ENCODE data around the gene TCOF1.

TCOF1 gene

DNA sequence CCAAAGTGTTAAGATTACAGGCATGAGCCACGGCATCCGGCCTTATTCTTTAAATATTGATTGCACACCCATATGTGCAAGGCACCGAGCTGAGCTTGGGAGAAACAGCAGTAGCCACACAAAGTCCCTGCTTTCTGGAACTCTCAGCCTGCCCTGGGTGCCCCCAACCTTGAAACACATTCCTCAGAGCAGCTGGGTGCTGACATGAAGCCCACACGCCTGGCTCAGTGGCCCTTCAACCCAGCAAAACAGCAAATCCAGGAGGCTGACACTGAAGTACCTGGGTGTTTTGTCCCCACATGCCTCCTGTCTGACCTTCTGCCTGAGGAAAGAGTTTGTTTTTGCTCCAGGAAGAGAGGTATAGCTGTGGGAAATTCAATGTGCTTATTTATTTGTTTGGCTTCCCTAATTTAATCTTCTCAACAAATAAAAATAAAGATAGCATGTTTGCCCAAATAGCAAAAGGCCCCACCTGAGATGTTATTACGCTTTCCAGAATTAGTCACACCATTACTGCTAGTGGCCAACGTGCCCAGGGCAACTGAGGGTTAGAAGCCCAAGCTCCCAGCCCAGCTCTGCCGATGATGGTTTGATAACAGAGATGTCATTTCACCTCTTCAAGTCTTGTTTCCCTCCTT lies 13.4 kb upstream of the TCOF1 start:
- Histone ChIP-seq H4K20me1 (ENCODE audit: insufficient read depth, low read length) (no peaks in the 10 kb centered on the region), H3K79me2 (ENCODE audit: insufficient read depth, low read length) (no peaks in the 10 kb centered on the region), H3K4me1 (ENCODE audit: insufficient read depth, low read length) (no peaks in the 10 kb centered on the region), H3K4me2 (ENCODE audit: insufficient read depth, low read length) (no peak overlapping the region), H2AFZ (ENCODE audit: low read depth, low read length) (no peak overlapping the region), H3K4me3 (ENCODE audit: low read depth in 1 of 2, low read length in 2 of 2) (no peak overlapping the region), H3K9me3 (ENCODE audit: insufficient read depth, low read length, severe bottlenecking) (no peaks in the 10 kb centered on the region), H3K27me3 (ENCODE audit: insufficient read depth, low read length, poor library complexity) (peaks cover 18% of the 10 kb centered on the region), H3K27ac (ENCODE audit: low read length) (no peak overlapping the region), H3K9ac (ENCODE audit: low read depth, low read length) (no peak overlapping the region), H3K36me3 (ENCODE audit: insufficient read depth, low read length) (no peaks in the 10 kb centered on the region)
- no peak for ATAC-seq (ENCODE audit: insufficient read depth, low read depth)
- DNase-seq: no peak
- TF ChIP-seq EZH2 (IDR thresholded peaks at IDR 0.05; ENCODE audit: borderline replicate concordance, low read depth, low read length, severe bottlenecking): no peak
- TF ChIP-seq CTCF (IDR thresholded peaks at IDR 0.05; ENCODE audit: borderline replicate concordance, extremely low read depth, low read length, poor library complexity, severe bottlenecking): no peak

- Histone ChIP-seq H3K79me2 (ENCODE audit: insufficient read depth, low read length) (no peaks in the 10 kb centered on the region), H3K4me1 (ENCODE audit: insufficient read depth, low read length) (no peaks in the 10 kb centered on the region), H4K20me1 (ENCODE audit: insufficient read depth, low read length) (no peaks in the 10 kb centered on the region), H2AFZ (ENCODE audit: low read depth, low read length) (no peak overlapping the region), H3K27me3 (ENCODE audit: insufficient read depth, low read length, poor library complexity) (peaks cover 18% of the 10 kb centered on the region), H3K36me3 (ENCODE audit: insufficient read depth, low read length) (no peaks in the 10 kb centered on the region), H3K4me3 (ENCODE audit: low read depth in 1 of 2, low read length in 2 of 2) (no peak overlapping the region), H3K9ac (ENCODE audit: low read depth, low read length) (no peak overlapping the region), H3K9me3 (ENCODE audit: insufficient read depth, low read length, severe bottlenecking) (no peaks in the 10 kb centered on the region), H3K27ac (ENCODE audit: low read length) (no peak overlapping the region), H3K4me2 (ENCODE audit: insufficient read depth, low read length) (no peak overlapping the region)
- no peak for DNase-seq
- no peak for ATAC-seq (ENCODE audit: insufficient read depth, low read depth)
- TF ChIP-seq CTCF (IDR thresholded peaks at IDR 0.05; ENCODE audit: borderline replicate concordance, extremely low read depth, low read length, poor library complexity, severe bottlenecking) (no peak), EZH2 (IDR thresholded peaks at IDR 0.05; ENCODE audit: borderline replicate concordance, low read depth, low read length, severe bottlenecking) (no peak)
Observed at GRCh38 chr5:150345716-150346115, 11.8 kb upstream of the TCOF1 start.

GRCh38 chr5:150346592-150346991 lies 10.9 kb upstream of the TCOF1 start:
- no peaks in the 10 kb centered on the region for H3K4me1 ChIP-seq (ENCODE audit: insufficient read depth, low read length)
- no peak overlapping the region for H3K9ac ChIP-seq (ENCODE audit: low read depth, low read length)
- no peaks in the 10 kb centered on the region for H3K36me3 ChIP-seq (ENCODE audit: insufficient read depth, low read length)
- TF ChIP-seq CTCF (IDR thresholded peaks at IDR 0.05; ENCODE audit: borderline replicate concordance, extremely low read depth, low read length, poor library complexity, severe bottlenecking): no peak
- no peak for TF ChIP-seq EZH2 (IDR thresholded peaks at IDR 0.05; ENCODE audit: borderline replicate concordance, low read depth, low read length, severe bottlenecking)
- ATAC-seq (ENCODE audit: insufficient read depth, low read depth) (no peak), DNase-seq (no peak)
- H3K79me2 ChIP-seq (ENCODE audit: insufficient read depth, low read length): no peaks in the 10 kb centered on the region
- H3K4me2 ChIP-seq (ENCODE audit: insufficient read depth, low read length): no peak overlapping the region
- H3K27me3 ChIP-seq (ENCODE audit: insufficient read depth, low read length, poor library complexity): peaks cover 13% of the 10 kb centered on the region
- no peak overlapping the region for H2AFZ ChIP-seq (ENCODE audit: low read depth, low read length)
- H3K4me3 ChIP-seq (ENCODE audit: low read depth in 1 of 2, low read length in 2 of 2): no peak overlapping the region
- no peak overlapping the region for H3K27ac ChIP-seq (ENCODE audit: low read length)
- H3K9me3 ChIP-seq (ENCODE audit: insufficient read depth, low read length, severe bottlenecking): no peaks in the 10 kb centered on the region
- no peaks in the 10 kb centered on the region for H4K20me1 ChIP-seq (ENCODE audit: insufficient read depth, low read length)

All from DND-41 (cell line).